K562 (cell line): ENCODE data around the gene CCT5. TPM values are rescaled to one million over a fixed set of nuclear protein-coding genes. Genes with fewer than 3 reads are reported as not detected.
A peak's percentile ranks its signal among the peaks of the same experiment; 100 is the strongest.

ENCODE experiments used
- ATF7 ChIP-seq: fragments of 450-650 bp; IDR thresholded peaks from 2 replicates; pipeline ENCODE4 v1.7.1; 2014; ENCODE audit warnings: mild to moderate bottlenecking, moderate library complexity
- BHLHE40 ChIP-seq: IDR thresholded peaks from 2 replicates; pipeline ENCODE4 v1.6.1; 2011; ENCODE audit warnings: low read length, improper control_type of control experiment
- BMI1 ChIP-seq: fragments of 150-350 bp; IDR thresholded peaks from 2 replicates; pipeline ENCODE4 v1.6.1; 2014; ENCODE audit warnings: low read length
- DPF2 ChIP-seq: fragments of 450-650 bp; IDR thresholded peaks from 2 replicates; pipeline ENCODE4 v1.6.1; 2016
- FOXA3 ChIP-seq, 2 experiments: fragments of 450-650 bp in 1 of 2; sonication (generic) in 1 of 2; formaldehyde crosslinking; IDR thresholded peaks in 1 of 2; conservative IDR thresholded peaks in 1 of 2; 2 replicates each; pipeline versions ENCODE4 v1.4.0 to v1.8.0; 2020 to 2022; ENCODE audit warnings: mild to moderate bottlenecking in 2 of 2, missing genetic modification reagents in 1 of 2
- HCFC1 ChIP-seq: IDR thresholded peaks from 2 replicates; pipeline ENCODE4 v1.6.1; 2012; ENCODE audit warnings: low read depth, low read length, improper control_type of control experiment
- HDAC8 ChIP-seq: fragments of 450-650 bp; IDR thresholded peaks from 2 replicates; pipeline ENCODE4 v1.6.1; 2016; ENCODE audit warnings: mild to moderate bottlenecking, missing genetic modification characterization, moderate library complexity, missing compliant biosample characterization
- HEY1 ChIP-seq: fragments of 250-450 bp; sonication (Bioruptor Pico); IDR thresholded peaks from 2 replicates; pipeline ENCODE4 v1.5.0; 2020; ENCODE audit warnings: mild to moderate bottlenecking, moderate library complexity, borderline replicate concordance
- KAT2B ChIP-seq: IDR thresholded peaks from one replicate; pipeline ENCODE4 v1.6.1; 2012; ENCODE audit warnings: low read depth, mild to moderate bottlenecking, control low read depth, inconsistent platforms, low read length, moderate library complexity
- LARP7 ChIP-seq: fragments of 450-650 bp; IDR thresholded peaks from 2 replicates; pipeline ENCODE4 v1.6.1; 2016
- NFE2 ChIP-seq: IDR thresholded peaks from 2 replicates; pipeline ENCODE4 v1.6.1; 2014; ENCODE audit warnings: antibody characterized with exemption, low read depth
- NFXL1 ChIP-seq: fragments of 450-650 bp; formaldehyde crosslinking; IDR thresholded peaks from 2 replicates; pipeline ENCODE4 v1.4.0; 2021; ENCODE audit warnings: mild to moderate bottlenecking
- NRF1 ChIP-seq, 2 experiments: fragments of 450-650 bp; IDR thresholded peaks in 1 of 2; conservative IDR thresholded peaks in 1 of 2; 2 replicates each; pipeline ENCODE4 v1.6.1; 2014; ENCODE audit warnings: mild to moderate bottlenecking in 2 of 2
- RCOR1 ChIP-seq, 2 experiments: IDR thresholded peaks; 2 replicates each; pipeline ENCODE4 v1.6.1; 2012; ENCODE audit warnings: low read depth in 2 of 2, low read length in 2 of 2, borderline replicate concordance in 1 of 2, improper control_type of control experiment in 1 of 2
- SAFB2 ChIP-seq: fragments of 200-400 bp; formaldehyde crosslinking; IDR thresholded peaks from 2 replicates; pipeline ENCODE4 v1.6.1; 2018; ENCODE audit warnings: borderline replicate concordance, low read length, low read depth, moderate library complexity; ENCODE audit not compliant: severe bottlenecking
- TSC22D4 ChIP-seq: fragments of 450-650 bp; IDR thresholded peaks from 2 replicates; pipeline ENCODE4 v1.6.1; 2016; ENCODE audit warnings: missing genetic modification characterization, missing biosample characterization, control low read depth
- U2AF2 ChIP-seq: fragments of 200-400 bp; formaldehyde crosslinking; optimal IDR thresholded peaks from 2 replicates; pipeline ENCODE3; 2017; ENCODE audit warnings: low read depth, mild to moderate bottlenecking, low read length
- ZNF384 ChIP-seq: IDR thresholded peaks from 2 replicates; pipeline ENCODE4 v1.6.1; 2012; ENCODE audit warnings: low read depth, low read length, improper control_type of control experiment
- polyA plus RNA-seq, 8 experiments: library from polyadenylated mRNA; depleted of rRNA in 4 of 8; stranded (reverse) in 5 of 8; unstranded in 3 of 8; fragments of >200 nt; fragmentation: Nextera tagmentation in 2 of 8; fragmentation: Illumina TruSeq in 1 of 8; extraction: Ambion mirVana in 2 of 8; extraction: Trizol in 1 of 8; gene quantifications; 2 replicates each; pipeline versions ENCODE4 v1.2.1 to v1.2.3, GENCODE V29; 2011 to 2014; ENCODE audit warnings: inconsistent platforms in 1 of 8, missing spikeins in 1 of 8
- total RNA-seq, 7 experiments: library from RNA; depleted of rRNA in 6 of 7; stranded (reverse); fragments of >200 nt in 6 of 7; fragmentation: Illumina TruSeq in 2 of 7; extraction: Trizol in 2 of 7; gene quantifications; 2 replicates each; pipeline versions ENCODE4 v1.2.1 to v1.2.3, GENCODE V29; 2011 to 2021; ENCODE audit warnings: low replicate concordance in 1 of 7
- TF ChIP-seq, protein P1 (sequence below), 2 experiments: IDR thresholded peaks; 2 replicates each; pipeline ENCODE4 v1.6.1; 2011; ENCODE audit warnings: borderline replicate concordance in 1 of 2, control low read depth in 1 of 2, low read depth in 1 of 2, low read length in 1 of 2, mild to moderate bottlenecking in 1 of 2, mixed read lengths in 1 of 2, moderate library complexity in 1 of 2; ENCODE audit not compliant: insufficient read depth in 1 of 2, insufficient read length in 1 of 2, poor library complexity in 1 of 2, severe bottlenecking in 1 of 2; ENCODE audit errors: extremely low read depth in 1 of 2
- TF ChIP-seq, protein P2 (sequence below): sonication (generic); formaldehyde crosslinking; IDR thresholded peaks from 2 replicates; pipeline ENCODE4 v1.9.0; 2022; ENCODE audit warnings: mild to moderate bottlenecking, missing genetic modification reagents
- TF ChIP-seq, protein P3 (sequence below): fragments of 450-650 bp; formaldehyde crosslinking; IDR thresholded peaks from 2 replicates; pipeline ENCODE4 v1.4.0; 2020; ENCODE audit warnings: mild to moderate bottlenecking, mixed read lengths
- TF ChIP-seq, protein P4 (sequence below): fragments of 150-350 bp; IDR thresholded peaks from 2 replicates; pipeline ENCODE4 v1.6.1; 2014; ENCODE audit warnings: low read depth, mild to moderate bottlenecking, low read length, borderline replicate concordance

The CCT5 gene
- total and polyA plus RNA-seq, 9 of the 15 experiments (the other 6 are each of a cell fraction or from before 2014, with no cell fraction given) = 782 to 1,606 (median 1,153) TPM

DNA sequence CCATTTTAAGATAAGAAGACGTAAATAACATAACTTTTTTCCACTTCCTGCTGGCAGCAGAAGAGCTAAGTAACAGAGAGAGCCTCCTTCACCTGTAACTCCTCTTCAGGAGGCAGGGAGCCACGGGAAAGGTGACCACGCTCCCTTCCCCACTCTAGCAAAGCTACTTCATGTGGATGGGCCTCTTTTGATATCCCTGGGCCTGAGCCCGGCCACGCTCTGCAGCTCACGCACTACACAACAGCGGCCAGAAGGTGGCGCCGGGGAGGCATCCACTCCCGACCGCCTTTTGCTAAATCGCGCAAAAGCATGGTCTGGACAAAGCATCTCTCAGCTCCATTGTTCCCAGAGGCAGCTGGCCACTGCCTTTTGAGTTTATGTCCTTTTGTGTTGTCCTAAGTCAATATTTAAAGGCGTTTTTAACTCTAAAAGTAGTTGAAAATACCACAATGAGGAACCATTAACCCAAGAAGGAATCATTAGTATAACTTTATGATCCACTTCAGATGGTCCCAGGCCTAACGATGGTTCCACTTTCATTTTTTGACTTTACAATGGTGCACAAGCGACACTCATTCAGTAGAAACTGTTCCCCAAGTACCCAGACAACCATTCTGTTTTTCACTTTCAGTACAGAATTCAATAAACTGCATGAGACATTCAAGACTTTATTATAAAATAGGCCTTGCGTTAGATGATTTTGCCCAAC lies 34.0 kb downstream of the CCT5 start (continued):
- TF ChIP-seq ZNF384 (peak; percentile 42; the same call in 1 of the 2 replicates), SAFB2 (no peak), BMI1 (no peak), BHLHE40 (peak; percentile 41; the same call in 1 of the 2 replicates), TSC22D4 (tag) (no peak), RCOR1 (IDR thresholded peaks at IDR 0.05; ENCODE audit: borderline replicate concordance in 1 of 2, low read depth in 2 of 2, low read length in 2 of 2) (peak in 1 of 2 experiments; percentile 89; a peak in 2 of 4 replicates), ATF7 (0 out of 2 replicates have a peak, but pooled peaks have one; percentile 29), NFXL1 (CRISPR knock-in tag) (no peak), U2AF2 (no peak), HEY1 (CRISPR knock-in tag) (no peak), NFE2 (no peak), LARP7 (no peak), DPF2 (no peak), NRF1 (conservative IDR thresholded peaks at IDR 0.05 in 1 of 2, IDR thresholded peaks at IDR 0.05 in 1 of 2) (peak in 1 of 2 experiments; percentile 29; a peak in 3 of 4 replicates), HDAC8 (tag) (0 out of 2 replicates have a peak, but pooled peaks have one; percentile 57), HCFC1 (no peak), FOXA3 (CRISPR knock-in tag; conservative IDR thresholded peaks at IDR 0.05 in 1 of 2, IDR thresholded peaks at IDR 0.05 in 1 of 2) (peak in 1 of 2 experiments; percentile 35; a peak in 1 of 4 replicates), KAT2B (no peak)
- TF ChIP-seq, protein P1, sequence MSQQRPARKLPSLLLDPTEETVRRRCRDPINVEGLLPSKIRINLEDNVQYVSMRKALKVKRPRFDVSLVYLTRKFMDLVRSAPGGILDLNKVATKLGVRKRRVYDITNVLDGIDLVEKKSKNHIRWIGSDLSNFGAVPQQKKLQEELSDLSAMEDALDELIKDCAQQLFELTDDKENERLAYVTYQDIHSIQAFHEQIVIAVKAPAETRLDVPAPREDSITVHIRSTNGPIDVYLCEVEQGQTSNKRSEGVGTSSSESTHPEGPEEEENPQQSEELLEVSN (IDR thresholded peaks at IDR 0.05; ENCODE audit: borderline replicate concordance in 1 of 2, extremely low read depth in 1 of 2, insufficient read depth in 1 of 2, insufficient read length in 1 of 2, low read depth in 1 of 2, low read length in 1 of 2, poor library complexity in 1 of 2, severe bottlenecking in 1 of 2) = peak in 1 of 2 experiments; percentile 78
- TF ChIP-seq, protein P2, sequence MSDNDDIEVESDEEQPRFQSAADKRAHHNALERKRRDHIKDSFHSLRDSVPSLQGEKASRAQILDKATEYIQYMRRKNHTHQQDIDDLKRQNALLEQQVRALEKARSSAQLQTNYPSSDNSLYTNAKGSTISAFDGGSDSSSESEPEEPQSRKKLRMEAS (CRISPR knock-in tag) = peak; percentile 74
- TF ChIP-seq, protein P3, sequence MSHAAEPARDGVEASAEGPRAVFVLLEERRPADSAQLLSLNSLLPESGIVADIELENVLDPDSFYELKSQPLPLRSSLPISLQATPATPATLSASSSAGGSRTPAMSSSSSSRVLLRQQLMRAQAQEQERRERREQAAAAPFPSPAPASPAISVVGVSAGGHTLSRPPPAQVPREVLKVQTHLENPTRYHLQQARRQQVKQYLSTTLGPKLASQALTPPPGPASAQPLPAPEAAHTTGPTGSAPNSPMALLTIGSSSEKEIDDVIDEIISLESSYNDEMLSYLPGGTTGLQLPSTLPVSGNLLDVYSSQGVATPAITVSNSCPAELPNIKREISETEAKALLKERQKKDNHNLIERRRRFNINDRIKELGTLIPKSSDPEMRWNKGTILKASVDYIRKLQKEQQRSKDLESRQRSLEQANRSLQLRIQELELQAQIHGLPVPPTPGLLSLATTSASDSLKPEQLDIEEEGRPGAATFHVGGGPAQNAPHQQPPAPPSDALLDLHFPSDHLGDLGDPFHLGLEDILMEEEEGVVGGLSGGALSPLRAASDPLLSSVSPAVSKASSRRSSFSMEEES (CRISPR knock-in tag) = peak; percentile 10; the same call in 1 of the 2 replicates
- TF ChIP-seq, protein P4, sequence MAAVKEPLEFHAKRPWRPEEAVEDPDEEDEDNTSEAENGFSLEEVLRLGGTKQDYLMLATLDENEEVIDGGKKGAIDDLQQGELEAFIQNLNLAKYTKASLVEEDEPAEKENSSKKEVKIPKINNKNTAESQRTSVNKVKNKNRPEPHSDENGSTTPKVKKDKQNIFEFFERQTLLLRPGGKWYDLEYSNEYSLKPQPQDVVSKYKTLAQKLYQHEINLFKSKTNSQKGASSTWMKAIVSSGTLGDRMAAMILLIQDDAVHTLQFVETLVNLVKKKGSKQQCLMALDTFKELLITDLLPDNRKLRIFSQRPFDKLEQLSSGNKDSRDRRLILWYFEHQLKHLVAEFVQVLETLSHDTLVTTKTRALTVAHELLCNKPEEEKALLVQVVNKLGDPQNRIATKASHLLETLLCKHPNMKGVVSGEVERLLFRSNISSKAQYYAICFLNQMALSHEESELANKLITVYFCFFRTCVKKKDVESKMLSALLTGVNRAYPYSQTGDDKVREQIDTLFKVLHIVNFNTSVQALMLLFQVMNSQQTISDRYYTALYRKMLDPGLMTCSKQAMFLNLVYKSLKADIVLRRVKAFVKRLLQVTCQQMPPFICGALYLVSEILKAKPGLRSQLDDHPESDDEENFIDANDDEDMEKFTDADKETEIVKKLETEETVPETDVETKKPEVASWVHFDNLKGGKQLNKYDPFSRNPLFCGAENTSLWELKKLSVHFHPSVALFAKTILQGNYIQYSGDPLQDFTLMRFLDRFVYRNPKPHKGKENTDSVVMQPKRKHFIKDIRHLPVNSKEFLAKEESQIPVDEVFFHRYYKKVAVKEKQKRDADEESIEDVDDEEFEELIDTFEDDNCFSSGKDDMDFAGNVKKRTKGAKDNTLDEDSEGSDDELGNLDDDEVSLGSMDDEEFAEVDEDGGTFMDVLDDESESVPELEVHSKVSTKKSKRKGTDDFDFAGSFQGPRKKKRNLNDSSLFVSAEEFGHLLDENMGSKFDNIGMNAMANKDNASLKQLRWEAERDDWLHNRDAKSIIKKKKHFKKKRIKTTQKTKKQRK = peak; percentile 18; the same call in 1 of the 2 replicates
